ENCODE results near the gene SRGAP1.

- no peak for TF ChIP-seq POLR2AphosphoS5 (IDR thresholded peaks at IDR 0.05)
- TF ChIP-seq CTCF (IDR thresholded peaks at IDR 0.05): no peak
Measured at GRCh38 chr12:64175254-64175945, 330.9 kb downstream of the SRGAP1 start.

All from gastroesophageal sphincter (tissue), 3 donors.